Gastroesophageal sphincter (tissue), 4 donors: ENCODE measurements around the gene NDRG2. TPM values are rescaled to one million over a fixed set of nuclear protein-coding genes. Genes with fewer than 3 reads are reported as not detected.

Experiments
- ATAC-seq: fragments of 150-250 bp; one replicate; pipeline ENCODE4 v1.9.1; 2016; ENCODE audit warnings: mild to moderate bottlenecking, moderate library complexity
- H3K27ac ChIP-seq, 4 donors: fragments of 200-600 bp; sonication (generic) in 3 of 4; 1 replicate in 3 of 4; 2 replicates in 1 of 4; pipeline ENCODE4 v1.5.1; 2016 to 2019
- H3K27me3 ChIP-seq: fragments of 200-600 bp; sonication (generic); one replicate; pipeline ENCODE4 v1.5.1; 2019
- H3K36me3 ChIP-seq, 2 donors: fragments of 200-600 bp; sonication (generic); one replicate each; pipeline ENCODE4 v1.5.1; 2019; ENCODE audit warnings: control low read depth in 1 of 2
- H3K4me1 ChIP-seq, 3 donors: fragments of 200-600 bp; sonication (generic); 1 replicate in 2 of 3; 2 replicates in 1 of 3; pipeline ENCODE4 v1.5.1; 2016 to 2019; ENCODE audit warnings: control low read depth in 2 of 3
- H3K4me3 ChIP-seq, 2 donors: fragments of 200-600 bp; sonication (generic); one replicate each; pipeline ENCODE4 v1.5.1; 2019; ENCODE audit warnings: mild to moderate bottlenecking in 1 of 2, moderate library complexity in 1 of 2
- H3K9me3 ChIP-seq, 3 donors: fragments of 200-600 bp; sonication (generic); one replicate each; pipeline ENCODE4 v1.5.1; 2017 to 2019; ENCODE audit warnings: control low read depth in 2 of 3
- CTCF ChIP-seq, 4 experiments: fragments of 200-600 bp in 2 of 4; fragments of 450-650 bp in 2 of 4; sonication (generic) in 1 of 4; IDR thresholded peaks; one replicate each; pipeline ENCODE4 v1.5.1; 2017 to 2019; ENCODE audit warnings: antibody characterized with exemption in 4 of 4, mild to moderate bottlenecking in 2 of 4, moderate library complexity in 2 of 4
- EP300 ChIP-seq: sonication (generic); formaldehyde crosslinking; IDR thresholded peaks from one replicate; pipeline ENCODE4 v1.6.1; 2017; ENCODE audit warnings: antibody characterized with exemption, mild to moderate bottlenecking
- POLR2A ChIP-seq, 2 donors: fragments of 450-650 bp; IDR thresholded peaks; one replicate each; pipeline ENCODE4 v1.6.1; 2017; ENCODE audit warnings: antibody characterized with exemption in 2 of 2, mild to moderate bottlenecking in 2 of 2, moderate library complexity in 1 of 2
- POLR2AphosphoS5 ChIP-seq: sonication (generic); formaldehyde crosslinking; IDR thresholded peaks from one replicate; pipeline ENCODE4 v1.6.1; 2017; ENCODE audit warnings: antibody characterized with exemption
- WGBS, 2 donors: methylation state at CpG; one replicate each; pipeline ENCODE4 v1.1.5; 2018; ENCODE audit warnings: low coverage in 1 of 2; 5-methylcytosine and 5-hydroxymethylcytosine counted together
- total RNA-seq, 4 donors: library from RNA; depleted of rRNA; stranded (reverse); fragments of >200 nt; gene quantifications; one replicate each; pipeline ENCODE4 v1.1.0, GENCODE V29; 2016

The NDRG2 gene
- total RNA-seq, 4 donors from 2014 or later, result 155 to 259 (median 187) TPM

- Histone ChIP-seq H3K36me3 (no peaks in the 10 kb centered on the region), H3K27me3 (no peaks in the 10 kb centered on the region), H3K4me1 (no peaks in the 10 kb centered on the region), H3K9me3 (no peaks in the 10 kb centered on the region), H3K4me3 (no peak overlapping the region), H3K27ac (no peak overlapping the region)
- 74 to 83% methylated on average over 3 to 4 of the region's 4 CpGs for WGBS, 2 donors
- TF ChIP-seq POLR2A (IDR thresholded peaks at IDR 0.05) (no peak), EP300 (no peak), CTCF (IDR thresholded peaks at IDR 0.05) (no peak), POLR2AphosphoS5 (no peak)
- ATAC-seq, result no peak
Observed at GRCh38 chr14:21054768-21055145, 29.9 kb upstream of the NDRG2 start.

GRCh38 chr14:21054123-21054767 is 29.4 kb upstream of the NDRG2 start:
- no peaks in the 10 kb centered on the region for H3K4me1 ChIP-seq
- 68 to 86% methylated on average over 2 of the region's 3 CpGs for WGBS, 2 donors
- no peaks in the 10 kb centered on the region for H3K27me3 ChIP-seq
- ATAC-seq, result no peak
- H3K4me3 ChIP-seq, result no peak overlapping the region
- TF ChIP-seq POLR2A (IDR thresholded peaks at IDR 0.05) (no peak), POLR2AphosphoS5 (no peak), CTCF (IDR thresholded peaks at IDR 0.05) (no peak), EP300 (no peak)
- H3K9me3 ChIP-seq, result no peaks in the 10 kb centered on the region
- no peak overlapping the region for H3K27ac ChIP-seq
- H3K36me3 ChIP-seq, result no peaks in the 10 kb centered on the region

DNA sequence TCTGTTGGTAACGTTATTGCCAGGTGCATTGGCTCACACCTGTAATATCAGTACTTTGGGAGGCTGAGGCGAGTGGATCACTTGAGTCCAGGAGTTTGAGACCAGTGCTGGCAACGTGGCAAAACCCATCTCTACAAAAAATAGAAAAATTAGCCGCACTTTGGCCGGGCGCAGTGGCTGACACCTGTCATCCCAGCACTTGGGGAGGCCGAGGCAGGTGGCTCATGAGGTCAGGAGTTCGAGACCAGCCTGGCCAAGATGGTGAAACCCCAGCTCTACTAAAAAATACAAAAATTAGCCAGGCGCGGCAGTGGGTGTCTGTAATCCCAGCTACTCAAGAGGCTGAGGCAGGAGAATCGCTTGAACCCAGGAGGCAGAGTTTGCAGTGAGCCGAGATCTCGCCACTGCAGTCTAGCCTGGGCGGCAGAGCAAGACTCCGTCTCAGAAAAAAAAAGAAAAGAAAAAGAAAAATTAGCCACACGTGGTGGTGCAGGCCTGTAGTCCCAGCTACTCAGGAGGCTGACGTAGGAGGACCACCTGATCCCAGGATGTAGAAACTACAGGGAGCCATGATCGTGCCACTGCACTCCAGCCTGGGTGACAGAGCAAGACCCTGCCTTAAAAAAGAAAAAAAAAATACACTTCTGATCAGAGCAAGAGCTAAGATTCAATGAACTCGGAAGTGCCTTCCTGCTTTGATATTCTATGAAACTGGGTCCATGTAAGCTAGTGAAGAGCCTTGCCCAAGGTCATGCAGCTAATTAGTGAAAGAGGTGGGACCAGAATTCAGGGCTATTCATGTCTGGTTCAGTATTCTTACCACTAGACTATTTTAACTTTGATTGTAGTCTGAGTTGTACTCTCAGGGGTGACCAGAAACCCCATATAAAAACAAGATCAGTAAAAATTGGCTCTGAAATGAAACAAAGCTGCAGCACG is 28.6 kb upstream of the NDRG2 start:
- H3K27me3 ChIP-seq, result no peaks in the 10 kb centered on the region
- H3K9me3 ChIP-seq, result no peaks in the 10 kb centered on the region
- H3K4me3 ChIP-seq, result no peak overlapping the region
- H3K27ac ChIP-seq, result no peak overlapping the region
- no peaks in the 10 kb centered on the region for H3K4me1 ChIP-seq
- TF ChIP-seq POLR2AphosphoS5 (no peak), POLR2A (IDR thresholded peaks at IDR 0.05) (no peak), CTCF (IDR thresholded peaks at IDR 0.05) (no peak), EP300 (no peak)
- H3K36me3 ChIP-seq, result no peaks in the 10 kb centered on the region
- WGBS, 2 donors, result 88 to 94% methylated on average over 3 to 12 of the region's 20 CpGs
- no peak for ATAC-seq

GRCh38 chr14:21050597-21050996 is 25.7 kb upstream of the NDRG2 start:
- Histone ChIP-seq H3K36me3 (no peaks in the 10 kb centered on the region), H3K27me3 (no peaks in the 10 kb centered on the region), H3K9me3 (no peaks in the 10 kb centered on the region), H3K4me1 (peaks cover 0 to 5% (median 0%) of the 10 kb centered on the region in 3 donors), H3K27ac (no peak overlapping the region), H3K4me3 (no peak overlapping the region)
- no peak for ATAC-seq
- WGBS, 2 donors, result 61 to 72% methylated on average over 3 of the region's 3 CpGs
- TF ChIP-seq POLR2AphosphoS5 (no peak), CTCF (IDR thresholded peaks at IDR 0.05) (no peak), POLR2A (IDR thresholded peaks at IDR 0.05) (no peak), EP300 (no peak)
